Esophagus mucosa (tissue), 1 donor: ENCODE results near the gene LAMTOR2. TPM values are rescaled to one million over a fixed set of nuclear protein-coding genes. Genes with fewer than 3 reads are reported as not detected.
"Not testable (repeated sequence)": the region's sequence is repeated elsewhere in the genome, so short reads cannot be mapped to it uniquely, and the experiment has no call there.

Source experiments
- ATAC-seq: fragments of 200-7000 bp; cut with Tn5 transposase; one replicate; pipeline ENCODE4 v1.9.1; 2020
- total RNA-seq: library from RNA; stranded (reverse); gene quantifications from one replicate; pipeline ENCODE4 v1.2.4, GENCODE V29; 2023
- donor health status: DM: yes; HTN: yes; CAD: no.

LAMTOR2 gene
- total RNA-seq, 1 donor from 2014 or later: 62.3 TPM

DNA sequence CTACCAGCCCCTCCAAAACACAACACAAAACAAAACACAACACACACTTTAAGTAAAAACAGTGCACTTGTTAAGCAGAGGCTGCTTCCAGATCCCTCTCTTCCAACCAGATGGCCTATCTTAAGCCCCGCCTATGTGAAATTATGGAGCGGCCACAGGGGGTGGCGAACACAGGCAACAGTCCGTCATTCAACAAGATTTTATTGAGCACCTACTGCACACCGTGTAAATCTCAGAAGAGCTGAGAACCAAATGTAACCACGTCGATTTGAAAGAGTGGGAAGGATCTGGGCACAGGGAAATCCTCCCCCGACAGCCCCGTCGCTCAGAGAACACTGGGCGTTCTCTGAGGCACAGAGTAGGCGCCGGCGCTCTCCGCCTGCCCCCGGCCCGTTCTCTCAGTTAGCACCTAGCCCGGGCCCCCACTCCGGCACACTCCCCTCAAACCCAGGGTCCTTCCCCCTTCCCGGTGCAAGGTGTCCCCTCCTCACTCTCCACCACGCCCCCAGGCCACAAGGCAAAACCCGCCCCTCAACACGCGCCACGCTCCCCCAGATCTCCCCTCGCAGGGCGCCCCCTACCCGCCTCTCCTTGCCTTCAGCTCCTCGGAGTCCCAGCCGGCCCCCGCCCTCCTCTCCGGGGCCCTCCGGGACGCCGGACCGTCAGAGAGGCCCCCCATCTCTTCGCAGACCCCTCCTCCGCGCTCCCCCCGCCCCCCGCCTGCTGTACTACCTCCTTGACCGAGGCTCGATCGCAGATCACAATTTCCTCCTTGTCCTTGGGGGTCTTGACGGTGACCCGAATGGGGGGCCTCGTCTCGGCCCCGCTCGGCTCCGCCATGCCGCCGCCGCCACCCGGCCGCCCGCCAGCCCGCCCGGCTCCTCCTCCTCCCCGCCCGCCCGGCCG, 1.5 kb upstream of the LAMTOR2 start:
- ATAC-seq: peak; percentile 21

DNA sequence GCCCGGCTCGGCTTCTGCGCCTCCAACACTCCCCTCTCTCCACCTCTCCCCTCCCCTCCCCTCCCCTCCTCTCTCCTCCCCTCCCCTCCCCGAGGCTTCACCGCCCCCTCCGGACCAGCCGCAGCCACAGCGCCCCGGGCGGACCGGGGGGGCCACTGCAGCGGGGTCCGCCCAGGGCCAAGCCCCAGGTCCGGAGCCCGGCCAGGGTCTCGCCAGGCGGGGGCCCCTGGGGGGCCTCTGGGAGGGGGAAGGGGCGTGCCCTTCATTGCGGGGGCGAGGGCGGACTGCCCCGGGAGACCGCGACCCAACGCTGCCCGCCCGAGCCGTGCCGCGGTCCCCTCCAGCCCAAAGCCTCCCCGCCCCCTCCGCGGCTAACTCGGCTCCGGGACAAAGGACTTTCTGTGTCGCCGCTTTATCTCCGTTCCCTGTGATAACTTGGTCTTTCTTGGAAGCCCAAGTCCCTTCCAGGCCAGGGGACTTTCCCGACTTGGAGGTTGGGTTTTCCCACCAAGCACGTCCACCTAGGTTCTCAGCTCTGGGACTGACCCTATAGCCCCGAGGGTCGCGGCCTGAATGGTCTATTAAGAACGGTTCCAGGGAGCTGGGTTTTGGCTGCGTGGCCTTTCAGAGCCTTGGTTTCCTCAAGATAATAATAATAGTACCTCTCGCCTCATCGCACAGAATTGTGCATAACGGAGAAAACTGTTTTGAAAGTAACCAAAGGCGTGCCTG, 648 bp upstream of the LAMTOR2 start, which contains the start of gene UBQLN4:
Gene UBQLN4 (minus strand): TSS at position 31 of the 732 bp plus-strand sequence. CDS start 97 bp downstream, outside the sequence.
- peak; percentile 79 for ATAC-seq

- no peak for ATAC-seq
Measured at GRCh38 chr1:156055281-156056048, 883 bp downstream of the LAMTOR2 start.

DNA sequence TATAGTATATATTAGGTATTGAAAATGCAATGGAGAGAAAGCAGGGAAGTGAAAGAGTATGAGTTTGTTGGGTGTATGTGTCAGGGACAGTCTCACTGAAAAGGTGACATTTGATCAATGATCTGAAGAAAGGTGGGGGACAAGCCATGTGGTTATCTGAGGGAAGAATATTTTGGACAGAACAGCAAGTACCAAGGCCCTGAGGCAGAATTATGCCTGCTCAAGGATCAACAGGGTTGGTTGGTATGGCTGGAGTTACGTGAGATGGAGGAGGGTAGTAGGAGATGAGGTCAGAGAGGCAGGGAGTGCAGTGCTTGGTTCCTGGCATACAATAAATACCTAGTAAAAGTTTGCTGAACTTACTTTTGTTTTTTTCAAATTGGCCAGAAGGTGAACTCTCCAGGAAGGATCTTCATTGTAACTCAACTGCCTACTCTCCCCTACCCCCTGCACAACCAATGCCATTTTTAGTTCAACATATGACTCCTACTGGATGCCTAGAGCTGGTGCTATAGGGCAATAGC, 1.8 kb downstream of the LAMTOR2 start:
- ATAC-seq: no peak

- peak; percentile 83 for ATAC-seq
Measured at GRCh38 chr1:156060937-156061636, 6.5 kb downstream of the LAMTOR2 start, which contains the start of gene RAB25. Gene RAB25 (plus strand): TSS chr1:156061160. CDS start chr1:156061401, 241 bp downstream.

GRCh38 chr1:156062189-156062588, 7.6 kb downstream of the LAMTOR2 start:
- peak; percentile 79 for ATAC-seq

DNA sequence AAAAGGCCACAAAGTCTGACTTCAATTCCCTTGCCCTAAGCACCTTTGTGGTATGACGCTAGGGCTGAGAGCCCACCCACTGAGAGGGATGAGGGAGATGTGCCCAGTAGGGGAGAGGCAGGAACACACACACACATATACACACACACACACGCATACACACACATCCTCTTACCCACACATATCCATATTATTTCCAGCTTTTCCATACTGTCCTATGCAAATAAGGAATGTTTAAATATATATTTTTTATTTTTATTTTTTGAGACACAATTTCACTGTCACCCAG, 9.4 kb downstream of the LAMTOR2 start:
- ATAC-seq: no peak

- ATAC-seq: no peak
Measured at GRCh38 chr1:156064615-156065014, 10.0 kb downstream of the LAMTOR2 start.

- no peak for ATAC-seq
Measured at GRCh38 chr1:156065212-156065611, 10.6 kb downstream of the LAMTOR2 start.

- ATAC-seq: no peak
Measured at GRCh38 chr1:156065871-156066270, 11.3 kb downstream of the LAMTOR2 start.

GRCh38 chr1:156067262-156067661, 12.7 kb downstream of the LAMTOR2 start:
- no peak for ATAC-seq

DNA sequence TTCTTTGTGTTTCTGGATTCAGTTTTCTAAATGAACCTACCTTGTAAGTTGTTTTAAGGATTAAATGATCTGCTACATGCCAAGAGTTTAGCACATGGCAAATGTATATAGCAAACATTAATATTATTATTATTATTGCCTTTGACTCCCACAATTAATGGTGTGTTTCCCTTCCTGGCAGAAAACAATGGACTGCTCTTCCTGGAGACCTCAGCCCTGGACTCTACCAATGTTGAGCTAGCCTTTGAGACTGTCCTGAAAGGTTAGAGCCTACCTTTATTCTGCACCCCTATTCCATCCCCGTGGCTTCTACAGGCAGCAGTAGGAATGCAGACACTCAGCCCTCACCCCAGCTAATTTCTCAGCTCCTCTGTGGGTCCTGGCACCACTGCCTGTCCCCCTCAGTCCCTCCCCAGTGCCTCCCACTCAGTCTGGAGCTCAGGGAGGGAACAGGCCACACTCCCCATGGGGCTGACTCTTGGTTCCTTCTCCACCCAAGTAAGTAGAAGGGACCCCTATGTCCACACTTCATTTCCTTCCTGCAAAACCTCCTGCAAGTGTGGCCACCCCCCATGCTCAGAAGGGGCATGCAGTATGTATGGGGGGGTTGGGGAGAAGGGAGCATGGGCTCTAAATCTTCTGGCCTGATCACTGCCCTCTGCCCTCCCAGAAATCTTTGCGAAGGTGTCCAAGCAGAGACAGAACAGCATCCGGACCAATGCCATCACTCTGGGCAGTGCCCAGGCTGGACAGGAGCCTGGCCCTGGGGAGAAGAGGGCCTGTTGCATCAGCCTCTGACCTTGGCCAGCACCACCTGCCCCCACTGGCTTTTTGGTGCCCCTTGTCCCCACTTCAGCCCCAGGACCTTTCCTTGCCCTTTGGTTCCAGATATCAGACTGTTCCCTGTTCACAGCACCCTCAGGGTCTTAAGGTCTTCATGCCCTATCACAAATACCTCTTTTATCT, 15.2 kb downstream of the LAMTOR2 start:
- ATAC-seq: no peak

DNA sequence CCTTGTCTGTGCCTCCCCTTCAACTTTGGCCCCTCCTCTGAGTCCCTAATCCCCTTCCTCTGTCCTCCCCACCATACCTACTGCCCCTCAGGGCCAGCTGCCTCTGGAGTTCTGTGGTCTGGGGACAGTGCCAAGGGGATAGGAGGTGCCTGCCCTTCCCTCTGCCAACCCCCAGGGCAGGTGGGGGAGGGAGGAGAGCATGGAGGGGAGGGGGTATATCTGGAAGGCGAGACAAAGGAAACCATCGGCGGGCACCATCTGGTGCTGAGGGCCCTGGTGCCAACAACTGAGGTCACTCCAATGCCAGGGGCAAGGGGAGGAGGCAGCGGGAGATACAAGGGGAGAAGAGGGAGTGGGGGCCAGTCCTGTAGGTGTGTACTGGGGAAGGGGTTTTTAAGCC, 16.0 kb downstream of the LAMTOR2 start:
- peak; percentile 7 for ATAC-seq

- not testable (repeated sequence) for ATAC-seq
Measured at GRCh38 chr1:156071332-156071816, 16.8 kb downstream of the LAMTOR2 start.

DNA sequence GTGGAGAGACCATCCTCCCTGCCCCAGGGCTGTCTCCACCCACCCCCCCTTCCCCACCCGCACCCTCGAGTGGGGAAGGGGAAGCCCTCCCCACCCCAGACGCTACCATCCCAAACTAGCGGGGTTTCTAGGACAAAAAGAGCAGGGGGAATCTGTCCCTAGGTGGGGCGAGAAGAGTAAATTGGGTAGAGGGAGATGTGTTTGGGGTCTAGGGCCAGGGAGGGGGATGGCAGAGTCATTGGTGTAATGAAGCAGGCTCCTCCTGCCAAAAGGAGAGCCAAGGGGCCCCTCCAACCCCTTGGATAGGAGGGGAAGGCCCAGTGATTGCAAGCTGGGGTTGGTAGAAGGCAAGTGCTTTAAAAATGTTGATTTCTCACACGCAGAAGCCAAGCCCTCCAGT, 17.7 kb downstream of the LAMTOR2 start:
- no peak for ATAC-seq

DNA sequence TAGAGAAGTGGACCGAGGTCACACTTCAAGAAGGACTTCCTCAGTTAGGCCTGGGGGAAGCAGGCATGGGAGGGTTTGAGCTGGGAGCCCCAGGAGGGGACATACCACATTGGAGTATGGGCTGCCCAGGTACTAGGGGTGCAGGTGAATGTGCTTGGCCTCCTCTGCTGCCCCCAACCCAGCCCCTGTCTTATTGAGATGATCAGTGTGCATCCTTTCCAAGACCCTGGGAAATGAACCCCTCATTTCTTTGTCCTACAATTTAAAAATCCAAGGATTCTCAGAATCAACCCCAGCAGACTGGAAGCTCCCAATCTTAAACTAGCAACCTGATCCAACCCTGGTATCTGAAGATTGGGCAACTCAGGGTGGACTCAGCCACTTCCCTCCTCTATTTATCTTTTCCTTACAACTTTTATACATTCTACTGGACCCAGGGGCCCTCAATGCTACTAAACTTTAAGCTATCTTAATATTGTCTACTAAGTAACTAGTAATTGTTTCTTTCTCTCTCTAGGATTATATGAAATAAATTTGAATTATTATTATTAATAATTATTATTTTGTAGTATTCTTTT, 18.6 kb downstream of the LAMTOR2 start:
- ATAC-seq: no peak

DNA sequence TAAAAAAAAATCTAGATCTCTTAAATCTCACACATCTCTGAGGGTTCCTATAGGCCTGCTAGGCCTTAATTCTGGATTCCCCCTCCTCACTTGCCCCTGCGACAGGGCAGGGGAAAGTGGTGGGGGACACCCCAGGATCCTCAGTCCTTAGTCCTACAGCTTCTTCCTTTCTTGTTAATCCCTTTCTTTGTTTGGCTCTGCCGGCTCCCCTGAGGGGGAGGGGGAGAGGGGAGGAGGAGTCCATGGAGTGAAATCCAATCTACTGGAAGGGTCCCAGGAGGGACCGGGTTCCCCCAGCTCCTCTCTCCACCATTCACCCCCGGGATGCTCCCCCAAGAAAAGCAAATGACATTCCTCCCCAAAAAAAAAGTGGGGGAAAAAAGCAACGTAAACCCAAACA, 19.2 kb downstream of the LAMTOR2 start:
- no peak for ATAC-seq

- ATAC-seq: no peak
Measured at GRCh38 chr1:156074661-156075060, 20.1 kb downstream of the LAMTOR2 start.

DNA sequence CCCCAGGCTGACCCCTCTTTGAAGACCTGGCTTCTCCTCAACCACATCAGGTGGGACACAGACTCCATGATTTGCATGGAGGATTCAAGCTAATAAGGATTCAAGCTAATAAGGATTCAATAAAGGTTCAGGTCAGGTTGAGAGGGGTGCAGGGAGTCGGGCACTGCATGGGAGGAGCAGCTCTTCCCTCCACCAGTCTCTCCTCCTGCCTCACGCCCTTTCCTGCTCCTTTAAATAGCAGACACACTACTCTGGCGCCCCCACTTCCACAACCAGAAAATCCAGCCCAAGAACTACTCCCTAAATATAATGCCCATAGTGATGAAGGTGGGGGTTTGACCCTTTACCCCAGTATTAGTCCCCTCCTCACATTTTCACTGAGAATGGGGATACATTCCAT, 20.6 kb downstream of the LAMTOR2 start:
- no peak for ATAC-seq

- ATAC-seq: no peak
Measured at GRCh38 chr1:156075775-156076204, 21.2 kb downstream of the LAMTOR2 start.
